Uterus (tissue), 4 donors: ENCODE data around the gene CLPSL2. TPM values are rescaled to one million over a fixed set of nuclear protein-coding genes. Genes with fewer than 3 reads are reported as not detected.

Experiments used
- DNase-seq, 2 donors: peaks; one replicate each; pipeline ENCODE4 v3.0.0-alpha.2; 2019 to 2020
- H3K27ac ChIP-seq, 2 donors: fragments of 200-600 bp; sonication (generic); 1 replicate in 1 of 2; 2 replicates in 1 of 2; pipeline ENCODE4 v1.5.1; 2016 to 2018
- H3K27me3 ChIP-seq, 2 donors: fragments of 200-600 bp; sonication (generic); one replicate each; pipeline ENCODE4 v1.5.1; 2018 to 2019; ENCODE audit warnings: control low read depth in 1 of 2
- H3K36me3 ChIP-seq, 2 donors: fragments of 200-600 bp; sonication (generic); one replicate each; pipeline ENCODE4 v1.5.1; 2019; ENCODE audit warnings: control low read depth in 1 of 2
- H3K4me1 ChIP-seq, 2 donors: fragments of 200-600 bp; sonication (generic); one replicate each; pipeline ENCODE4 v1.5.1; 2018 to 2019; ENCODE audit warnings: control low read depth in 1 of 2
- H3K4me3 ChIP-seq, 2 donors: fragments of 200-600 bp; sonication (generic); 1 replicate in 1 of 2; 2 replicates in 1 of 2; pipeline ENCODE4 v1.5.1; 2018 to 2019; ENCODE audit warnings: mild to moderate bottlenecking in 1 of 2
- H3K9me3 ChIP-seq, 2 donors: fragments of 200-600 bp; sonication (generic); one replicate each; pipeline ENCODE4 v1.5.1; 2019; ENCODE audit warnings: control low read depth in 1 of 2
- POLR2A ChIP-seq, 2 donors: fragments of 450-650 bp; IDR thresholded peaks; one replicate each; pipeline ENCODE4 v1.6.1; 2016; ENCODE audit warnings: antibody characterized with exemption in 2 of 2, mild to moderate bottlenecking in 1 of 2, moderate library complexity in 1 of 2
- intact Hi-C: fragments of 100-400 bp; cut with DNase I; formaldehyde crosslinking; loops from one replicate; pipeline ENCODE4 v1.15.1; 2023; ENCODE audit warnings: low total_unique reads
- total RNA-seq, 4 donors: library from RNA; depleted of rRNA in 3 of 4; stranded (reverse); fragments of >200 nt in 3 of 4; gene quantifications; one replicate each; pipeline versions ENCODE4 v1.1.0 to v1.2.4, GENCODE V29; 2014 to 2023
- TF ChIP-seq, protein P1 (sequence below), 4 experiments: fragments of 200-600 bp in 2 of 4; fragments of 450-650 bp in 2 of 4; sonication (generic) in 2 of 4; IDR thresholded peaks; one replicate each; pipeline ENCODE4 v1.5.1; 2016 to 2019; ENCODE audit warnings: antibody characterized with exemption in 4 of 4, mild to moderate bottlenecking in 2 of 4, moderate library complexity in 1 of 4
- donor health status: DM: yes; HTN: yes; CAD: no.

The CLPSL2 gene
- total RNA-seq, 4 donors from 2014 or later = not detected

DNA sequence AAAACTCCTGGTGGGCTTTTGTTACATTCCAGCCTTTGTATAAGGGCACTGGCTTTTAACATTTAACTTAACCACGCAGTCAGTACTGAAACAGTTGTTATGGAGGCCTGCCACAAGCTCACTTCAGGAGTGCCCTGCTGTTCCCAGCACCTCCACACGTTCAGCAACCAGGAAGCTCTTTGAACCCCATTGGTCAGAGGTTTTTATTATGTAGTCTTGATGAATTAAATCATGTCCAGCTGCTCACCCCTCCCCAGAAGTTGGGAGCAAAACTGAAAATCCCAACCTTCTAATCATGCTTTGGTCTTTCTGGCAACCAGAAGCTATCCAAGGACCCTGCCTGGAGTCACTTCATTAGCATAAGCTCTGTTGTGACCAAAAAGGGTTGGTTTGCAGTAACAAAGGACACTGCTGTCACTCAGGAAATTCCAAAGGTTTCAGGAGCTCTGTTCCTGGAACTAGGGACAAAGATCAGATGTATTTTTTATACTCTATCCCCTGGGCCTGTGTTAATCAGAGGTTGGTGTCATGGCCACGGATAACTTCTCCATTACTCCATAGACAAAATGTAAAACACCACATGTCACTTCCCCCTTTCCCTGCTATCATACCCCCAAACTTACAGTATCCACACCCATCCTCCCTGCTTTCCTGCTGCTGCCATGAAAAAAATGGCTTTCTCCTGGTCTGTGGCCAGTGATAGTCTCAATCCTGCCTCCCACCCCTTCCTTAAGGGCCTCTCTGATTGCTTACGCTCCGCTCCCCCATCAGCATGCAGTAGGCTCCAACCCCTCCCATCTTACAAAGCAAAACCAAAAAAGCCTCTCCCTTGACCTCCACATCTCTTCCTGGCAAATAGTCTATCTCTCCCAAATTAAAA is 36.5 kb upstream of the CLPSL2 start:
- H3K4me1 ChIP-seq = no peaks in the 10 kb centered on the region
- no peaks in the 10 kb centered on the region for H3K27me3 ChIP-seq
- no peak overlapping the region for H3K27ac ChIP-seq
- intact Hi-C loops = loop anchor here (5.0 kb wide), 2 partner anchors 158 to 218 kb away; no protein-coding TSS in a partner anchor
- TF ChIP-seq POLR2A (IDR thresholded peaks at IDR 0.05) = no peak
- TF ChIP-seq, protein P1, sequence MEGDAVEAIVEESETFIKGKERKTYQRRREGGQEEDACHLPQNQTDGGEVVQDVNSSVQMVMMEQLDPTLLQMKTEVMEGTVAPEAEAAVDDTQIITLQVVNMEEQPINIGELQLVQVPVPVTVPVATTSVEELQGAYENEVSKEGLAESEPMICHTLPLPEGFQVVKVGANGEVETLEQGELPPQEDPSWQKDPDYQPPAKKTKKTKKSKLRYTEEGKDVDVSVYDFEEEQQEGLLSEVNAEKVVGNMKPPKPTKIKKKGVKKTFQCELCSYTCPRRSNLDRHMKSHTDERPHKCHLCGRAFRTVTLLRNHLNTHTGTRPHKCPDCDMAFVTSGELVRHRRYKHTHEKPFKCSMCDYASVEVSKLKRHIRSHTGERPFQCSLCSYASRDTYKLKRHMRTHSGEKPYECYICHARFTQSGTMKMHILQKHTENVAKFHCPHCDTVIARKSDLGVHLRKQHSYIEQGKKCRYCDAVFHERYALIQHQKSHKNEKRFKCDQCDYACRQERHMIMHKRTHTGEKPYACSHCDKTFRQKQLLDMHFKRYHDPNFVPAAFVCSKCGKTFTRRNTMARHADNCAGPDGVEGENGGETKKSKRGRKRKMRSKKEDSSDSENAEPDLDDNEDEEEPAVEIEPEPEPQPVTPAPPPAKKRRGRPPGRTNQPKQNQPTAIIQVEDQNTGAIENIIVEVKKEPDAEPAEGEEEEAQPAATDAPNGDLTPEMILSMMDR (IDR thresholded peaks at IDR 0.05) = no peak
- no peak overlapping the region for H3K4me3 ChIP-seq
- no peaks in the 10 kb centered on the region for H3K9me3 ChIP-seq
- no peak for DNase-seq
- no peaks in the 10 kb centered on the region for H3K36me3 ChIP-seq

GRCh38 chr6:35742842-35743241 is 33.6 kb upstream of the CLPSL2 start:
- H3K27me3 ChIP-seq = no peaks in the 10 kb centered on the region
- H3K4me3 ChIP-seq = no peak overlapping the region
- H3K4me1 ChIP-seq = no peaks in the 10 kb centered on the region
- intact Hi-C loops = no loop called here
- no peaks in the 10 kb centered on the region for H3K9me3 ChIP-seq
- H3K27ac ChIP-seq = no peak overlapping the region
- no peak for TF ChIP-seq POLR2A (IDR thresholded peaks at IDR 0.05)
- TF ChIP-seq, protein P1 (IDR thresholded peaks at IDR 0.05) = no peak
- H3K36me3 ChIP-seq = no peaks in the 10 kb centered on the region
- no peak for DNase-seq

GRCh38 chr6:35745509-35745908 is 30.9 kb upstream of the CLPSL2 start:
- intact Hi-C loops = no loop called here
- no peaks in the 10 kb centered on the region for H3K4me1 ChIP-seq

DNA sequence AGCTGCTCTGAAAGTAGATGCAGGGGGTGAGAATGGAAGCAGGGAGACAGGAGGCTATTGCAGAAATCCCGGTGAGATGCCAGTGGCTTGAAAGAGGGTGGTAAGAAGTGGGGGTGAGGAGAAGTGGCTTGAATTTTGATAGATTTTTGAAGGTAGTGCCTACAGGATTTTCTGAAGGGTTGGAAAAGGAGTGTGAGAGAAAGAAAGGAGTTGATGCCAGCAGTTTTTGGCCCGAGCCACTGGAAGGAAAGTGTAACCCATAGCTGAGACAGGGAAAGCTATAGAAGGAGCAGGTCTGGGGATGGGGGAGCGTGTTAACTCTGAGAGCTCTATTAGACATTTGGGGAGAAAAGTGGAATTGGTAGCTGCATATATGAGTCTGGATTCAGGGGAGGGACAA is 29.9 kb upstream of the CLPSL2 start:
- H3K36me3 ChIP-seq = no peaks in the 10 kb centered on the region
- no peak overlapping the region for H3K27ac ChIP-seq
- TF ChIP-seq POLR2A (IDR thresholded peaks at IDR 0.05) = no peak
- TF ChIP-seq, protein P1 (IDR thresholded peaks at IDR 0.05) = no peak
- intact Hi-C loops = no loop called here
- H3K27me3 ChIP-seq = no peaks in the 10 kb centered on the region
- H3K4me3 ChIP-seq = no peak overlapping the region
- H3K9me3 ChIP-seq = no peaks in the 10 kb centered on the region
- no peaks in the 10 kb centered on the region for H3K4me1 ChIP-seq
- DNase-seq = no peak

More at GRCh38 chr6:35745509-35745908, 30.9 kb upstream of the CLPSL2 start:
- Histone ChIP-seq H3K27me3 (no peaks in the 10 kb centered on the region), H3K36me3 (no peaks in the 10 kb centered on the region), H3K4me3 (no peak overlapping the region), H3K9me3 (no peaks in the 10 kb centered on the region), H3K27ac (no peak overlapping the region)
- DNase-seq = no peak
- TF ChIP-seq, protein P1 (IDR thresholded peaks at IDR 0.05) = no peak
- no peak for TF ChIP-seq POLR2A (IDR thresholded peaks at IDR 0.05)

GRCh38 chr6:35747877-35748276 is 28.5 kb upstream of the CLPSL2 start:
- no peak for DNase-seq
- intact Hi-C loops = no loop called here
- Histone ChIP-seq H3K36me3 (no peaks in the 10 kb centered on the region), H3K9me3 (no peaks in the 10 kb centered on the region), H3K27ac (no peak overlapping the region), H3K4me3 (no peak overlapping the region), H3K27me3 (no peaks in the 10 kb centered on the region), H3K4me1 (no peaks in the 10 kb centered on the region)
- TF ChIP-seq, protein P1 (IDR thresholded peaks at IDR 0.05) = no peak
- TF ChIP-seq POLR2A (IDR thresholded peaks at IDR 0.05) = no peak
